SK-MEL-5 (cell line): ENCODE results near the gene GALNT10. TPM values are rescaled to one million over a fixed set of nuclear protein-coding genes. Genes with fewer than 3 reads are reported as not detected.
"Not testable (repeated sequence)": the region's sequence is repeated elsewhere in the genome, so short reads cannot be mapped to it uniquely, and the experiment has no call there.

Experiments
- DNase-seq: peaks from one replicate; pipeline ENCODE4 v3.0.0-alpha.2; 2016; ENCODE audit warnings: low read depth, low spot score
- in situ Hi-C: cut with HindIII; loops from 2 replicates; pipeline ENCODE4 v1.10.0; 2016; ENCODE audit warnings: low sequenced_read_pairs, high pct_unique_total_duplicates, low pct_unique_long_range_greater_than_20kb
- total RNA-seq: library from RNA; depleted of rRNA; stranded (reverse); fragments of >200 nt; shearing (Covaris generic); gene quantifications from 2 replicates; pipeline ENCODE4 v1.2.3, GENCODE V29; 2014

The GALNT10 gene
- total RNA-seq, 1 experiment from 2014 or later, result 8.7 TPM

- in situ Hi-C loops, result no loop called here
Measured at GRCh38 chr5:154342211-154342610, 151.7 kb downstream of the GALNT10 start.

GRCh38 chr5:154342963-154343362 is 152.4 kb downstream of the GALNT10 start:
- in situ Hi-C loops, result no loop called here
- DNase-seq, result no peak

More at GRCh38 chr5:154342211-154342610, 151.7 kb downstream of the GALNT10 start:
- DNase-seq, result no peak

- in situ Hi-C loops, result no loop called here
- no peak for DNase-seq
Measured at GRCh38 chr5:154344461-154344860, 153.9 kb downstream of the GALNT10 start.

- in situ Hi-C loops, result no loop called here
- no peak for DNase-seq
Measured at GRCh38 chr5:154345255-154345952, 154.9 kb downstream of the GALNT10 start.

- DNase-seq, result no peak
- in situ Hi-C loops, result no loop called here
Measured at GRCh38 chr5:154346427-154346826, 155.9 kb downstream of the GALNT10 start.

- no peak for DNase-seq
- in situ Hi-C loops, result no loop called here
Measured at GRCh38 chr5:154349626-154350264, 159.2 kb downstream of the GALNT10 start.

- in situ Hi-C loops, result no loop called here
- DNase-seq, result no peak
Measured at GRCh38 chr5:154351141-154351540, 160.6 kb downstream of the GALNT10 start.

GRCh38 chr5:154351566-154351965 is 161.0 kb downstream of the GALNT10 start:
- in situ Hi-C loops, result no loop called here
- DNase-seq, result no peak

GRCh38 chr5:154352960-154353548 is 162.5 kb downstream of the GALNT10 start:
- DNase-seq, result no peak
- in situ Hi-C loops, result no loop called here

- DNase-seq, result no peak
- in situ Hi-C loops, result no loop called here
Measured at GRCh38 chr5:154355129-154355611, 164.6 kb downstream of the GALNT10 start.

GRCh38 chr5:154356020-154356655 is 165.6 kb downstream of the GALNT10 start:
- no peak for DNase-seq
- in situ Hi-C loops, result no loop called here

- in situ Hi-C loops, result no loop called here
- DNase-seq, result no peak
Measured at GRCh38 chr5:154356958-154357357, 166.4 kb downstream of the GALNT10 start.

- in situ Hi-C loops, result no loop called here
- DNase-seq, result no peak
Measured at GRCh38 chr5:154358516-154359220, 168.1 kb downstream of the GALNT10 start.

- no peak for DNase-seq
- in situ Hi-C loops, result no loop called here
Measured at GRCh38 chr5:154359221-154359573, 168.7 kb downstream of the GALNT10 start.

- DNase-seq, in situ Hi-C loops: not testable (repeated sequence)
Measured at GRCh38 chr5:154360241-154360640, 169.7 kb downstream of the GALNT10 start.

GRCh38 chr5:154363411-154363810 is 172.9 kb downstream of the GALNT10 start:
- no peak for DNase-seq
- in situ Hi-C loops, result no loop called here

- in situ Hi-C loops, result no loop called here
- no peak for DNase-seq
Measured at GRCh38 chr5:154364771-154365170, 174.2 kb downstream of the GALNT10 start.

- DNase-seq, result no peak
- in situ Hi-C loops, result no loop called here
Measured at GRCh38 chr5:154365823-154366222, 175.3 kb downstream of the GALNT10 start.
